Left hindlimb (tissue), 1 donor: ENCODE results near the gene FHIT.
"Not testable (repeated sequence)": the region's sequence is repeated elsewhere in the genome, so short reads cannot be mapped to it uniquely, and the experiment has no call there.

ENCODE experiments used
- DNase-seq: peaks from one replicate; pipeline ENCODE4 v3.0.0-alpha.2; 2018

Gene FHIT

GRCh38 chr3:61094608-61095007 lies 156.6 kb downstream of the FHIT start:
- no peak for DNase-seq

- no peak for DNase-seq
Measured at GRCh38 chr3:61093364-61093763, 157.9 kb downstream of the FHIT start.

- DNase-seq: no peak
Measured at GRCh38 chr3:61092870-61093269, 158.4 kb downstream of the FHIT start.

- DNase-seq: no peak
Measured at GRCh38 chr3:61090389-61091169, 160.7 kb downstream of the FHIT start.

GRCh38 chr3:61087465-61087864 lies 163.8 kb downstream of the FHIT start:
- no peak for DNase-seq

GRCh38 chr3:61081554-61081953 lies 169.7 kb downstream of the FHIT start:
- DNase-seq: no peak

- no peak for DNase-seq
Measured at GRCh38 chr3:61080737-61081445, 170.4 kb downstream of the FHIT start.

GRCh38 chr3:61078048-61078752 lies 173.1 kb downstream of the FHIT start:
- DNase-seq: no peak

GRCh38 chr3:61077551-61077950 lies 173.7 kb downstream of the FHIT start:
- DNase-seq: no peak

- no peak for DNase-seq
Measured at GRCh38 chr3:61074783-61075182, 176.5 kb downstream of the FHIT start.

GRCh38 chr3:61073566-61074165 lies 177.6 kb downstream of the FHIT start:
- no peak for DNase-seq

GRCh38 chr3:61068084-61068483 lies 183.2 kb downstream of the FHIT start:
- no peak for DNase-seq

GRCh38 chr3:61066800-61067199 lies 184.5 kb downstream of the FHIT start:
- no peak for DNase-seq

- DNase-seq: not testable (repeated sequence)
Measured at GRCh38 chr3:61066222-61066621, 185.0 kb downstream of the FHIT start.

- DNase-seq: no peak
Measured at GRCh38 chr3:61065451-61066011, 185.7 kb downstream of the FHIT start.

GRCh38 chr3:61061092-61061723 lies 190.0 kb downstream of the FHIT start:
- DNase-seq: no peak

- DNase-seq: no peak
Measured at GRCh38 chr3:61060411-61060861, 190.8 kb downstream of the FHIT start.

GRCh38 chr3:61058836-61059235 lies 192.4 kb downstream of the FHIT start:
- no peak for DNase-seq

- DNase-seq: no peak
Measured at GRCh38 chr3:61057464-61057863, 193.8 kb downstream of the FHIT start.

GRCh38 chr3:61055447-61055846 lies 195.8 kb downstream of the FHIT start:
- no peak for DNase-seq

- DNase-seq: no peak
Measured at GRCh38 chr3:61053781-61054496, 197.3 kb downstream of the FHIT start.

GRCh38 chr3:61052851-61053250 lies 198.4 kb downstream of the FHIT start:
- DNase-seq: no peak
